GM12891 (cell line): Measurements from ENCODE around the gene MVB12B.

ENCODE experiments used
- POLR2A ChIP-seq: IDR thresholded peaks from 2 replicates; pipeline ENCODE4 v1.6.1; 2011; ENCODE audit warnings: low read depth, low read length, control low read depth
- POU2F2 ChIP-seq: IDR thresholded peaks from 2 replicates; pipeline ENCODE4 v1.6.1; 2011; ENCODE audit warnings: low read depth, mild to moderate bottlenecking, control low read depth, low read length, moderate library complexity

GRCh38 chr9:126377176-126377509, 50.5 kb downstream of the MVB12B start:
- TF ChIP-seq POLR2A = no peak
- no peak for TF ChIP-seq POU2F2
